Panc1 (cell line): ENCODE results near the gene AMBRA1. TPM values are rescaled to one million over a fixed set of nuclear protein-coding genes. Genes with fewer than 3 reads are reported as not detected.

Experiments used
- ATAC-seq: fragments of 200-7000 bp; cut with Tn5 transposase; 2 replicates; pipeline ENCODE4 v1.9.1; 2020; ENCODE audit warnings: mild to moderate bottlenecking, moderate library complexity
- BruUV-seq: library from RNA; stranded (reverse); fragments of 400-500 nt; replicated peaks from 2 replicates; lab custom pipeline; 2021; lab: Mats Ljungman, UMichigan
- CTCF ChIA-PET: fragments of 300-600 bp; sonication (Branson Sonifier 250); formaldehyde crosslinking; loops from one replicate; lab custom pipeline; 2022; ENCODE audit warnings: antibody characterized with exemption; lab: Charles Lee
- POLR2A ChIA-PET: fragments of 300-600 bp; sonication (Branson Sonifier 250); formaldehyde crosslinking; loops from one replicate; lab custom pipeline; 2022; ENCODE audit warnings: antibody characterized with exemption; lab: Charles Lee
- DNase-seq: peaks from one replicate; pipeline ENCODE4 v3.0.0-alpha.2; 2010; ENCODE audit warnings: low read depth, low spot score
- H3K27ac ChIP-seq: 2 replicates; pipeline ENCODE4 v1.5.1; 2011; ENCODE audit warnings: mild to moderate bottlenecking, low read length, inconsistent platforms
- H3K27me3 ChIP-seq: fragments of 200-500 bp; sonication (Bioruptor generic); 2 replicates; pipeline ENCODE4 v1.6.0; 2014; ENCODE audit warnings: low read length, inconsistent platforms; ENCODE audit not compliant: control insufficient read depth, insufficient read depth
- H3K36me3 ChIP-seq: fragments of 200-500 bp; sonication (Bioruptor generic); 2 replicates; pipeline ENCODE4 v1.5.1; 2014; ENCODE audit warnings: inconsistent platforms, mild to moderate bottlenecking, low read length, moderate library complexity; ENCODE audit not compliant: control insufficient read depth, insufficient read depth
- H3K4me1 ChIP-seq: 2 replicates; pipeline ENCODE4 v1.5.1; 2011; ENCODE audit warnings: inconsistent platforms, mild to moderate bottlenecking, low read length, moderate library complexity; ENCODE audit not compliant: control insufficient read depth, insufficient read depth
- H3K4me3 ChIP-seq, 2 experiments: 2 replicates each; pipeline ENCODE4 v1.5.1; 2011 to 2012; ENCODE audit warnings: low read depth in 2 of 2, low read length in 2 of 2, mild to moderate bottlenecking in 2 of 2, inconsistent platforms in 1 of 2, moderate library complexity in 1 of 2
- H3K9me3 ChIP-seq: fragments of 200-500 bp; sonication (Bioruptor generic); 2 replicates; pipeline ENCODE4 v1.5.1; 2014; ENCODE audit warnings: low read depth, mild to moderate bottlenecking, inconsistent platforms, low read length, moderate library complexity; ENCODE audit not compliant: control insufficient read depth, insufficient read depth
- POLR2AphosphoS5 ChIP-seq: IDR thresholded peaks from 2 replicates; pipeline ENCODE4 v1.6.1; 2012; ENCODE audit warnings: mild to moderate bottlenecking, low read depth, low read length, moderate library complexity
- SIN3A ChIP-seq: IDR thresholded peaks from 2 replicates; pipeline ENCODE4 v1.6.1; 2012; ENCODE audit warnings: low read depth, mild to moderate bottlenecking, low read length, moderate library complexity, borderline replicate concordance; ENCODE audit not compliant: insufficient read depth
- TCF7L2 ChIP-seq: IDR thresholded peaks from 2 replicates; pipeline ENCODE4 v1.6.1; 2011; ENCODE audit warnings: mild to moderate bottlenecking, low read depth, low read length, inconsistent platforms
- in situ Hi-C: cut with HindIII; loops from 2 replicates; pipeline ENCODE4 v1.10.0; 2016; ENCODE audit warnings: low sequenced_read_pairs, low pct_unique_long_range_greater_than_20kb
- intact Hi-C: fragments of 100-400 bp; cut with micrococcal nuclease; formaldehyde crosslinking; loops from one replicate; pipeline ENCODE4 v1.10.0; 2022; ENCODE audit not compliant: unreplicated experiment
- total RNA-seq: library from RNA; stranded (reverse); gene quantifications from one replicate; pipeline ENCODE4 v1.2.1, GENCODE V29; 2021; ENCODE audit not compliant: unreplicated experiment
- TF ChIP-seq, protein P1 (sequence below): fragments of 450-650 bp; IDR thresholded peaks from 2 replicates; pipeline ENCODE4 v1.5.1; 2017; ENCODE audit warnings: mild to moderate bottlenecking
- TF ChIP-seq, protein P2 (sequence below), 2 experiments: IDR thresholded peaks; 2 replicates each; pipeline ENCODE4 v1.6.1; 2011 to 2012; ENCODE audit warnings: low read depth in 2 of 2, control low read depth in 1 of 2, low read length in 1 of 2, mild to moderate bottlenecking in 1 of 2, moderate library complexity in 1 of 2; ENCODE audit not compliant: insufficient read depth in 1 of 2

AMBRA1 gene
- total RNA-seq, 1 experiment from 2014 or later, result 40.0 TPM

DNA sequence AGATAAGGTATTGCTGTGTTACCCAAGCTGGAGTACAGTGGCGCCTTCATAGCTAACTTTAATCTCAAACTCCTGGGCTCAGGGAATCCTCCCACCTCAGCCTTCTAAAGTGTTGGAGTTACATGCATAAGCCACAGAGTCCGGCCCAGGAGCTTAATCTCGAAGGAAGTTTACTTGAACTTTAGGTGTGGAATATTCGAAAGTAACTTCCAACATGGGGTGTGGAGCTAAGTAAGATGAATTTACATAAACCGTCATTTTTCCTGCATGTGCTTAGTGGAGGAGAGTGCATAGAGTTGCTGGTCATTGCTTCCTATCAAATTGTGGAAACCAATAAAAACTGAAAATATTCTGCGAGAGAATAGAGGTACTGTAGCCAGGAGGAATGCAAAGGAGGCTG, 25.0 kb upstream of the AMBRA1 start:
- peak overlapping the region; percentile 96 for H3K27ac ChIP-seq
- H3K27me3 ChIP-seq, result no peaks in the 10 kb centered on the region
- ATAC-seq (no peak), DNase-seq (no peak)
- H3K36me3 ChIP-seq, result no peaks in the 10 kb centered on the region; the same call in 1 of the 2 replicates
- ChIA-PET POLR2A (interaction anchor here (0.6 kb wide), 3 partner anchors 28 to 64 kb away, joined by 3 to 14 read pairs (median 3); no protein-coding TSS in a partner anchor), CTCF (no interaction called here)
- peak overlapping the region; percentile 88 to 94 for H3K4me3 ChIP-seq
- intact Hi-C loops (loop anchor here (5.0 kb wide), 1 partner anchor 67 kb away; no protein-coding TSS in a partner anchor), in situ Hi-C loops (no loop called here)
- peaks cover 19% of the 10 kb centered on the region for H3K4me1 ChIP-seq
- TSS peak; percentile 87 for BruUV-seq
- H3K9me3 ChIP-seq, result no peaks in the 10 kb centered on the region
- no peak for TF ChIP-seq TCF7L2
- TF ChIP-seq SIN3A, result no peak
- TF ChIP-seq, protein P1, sequence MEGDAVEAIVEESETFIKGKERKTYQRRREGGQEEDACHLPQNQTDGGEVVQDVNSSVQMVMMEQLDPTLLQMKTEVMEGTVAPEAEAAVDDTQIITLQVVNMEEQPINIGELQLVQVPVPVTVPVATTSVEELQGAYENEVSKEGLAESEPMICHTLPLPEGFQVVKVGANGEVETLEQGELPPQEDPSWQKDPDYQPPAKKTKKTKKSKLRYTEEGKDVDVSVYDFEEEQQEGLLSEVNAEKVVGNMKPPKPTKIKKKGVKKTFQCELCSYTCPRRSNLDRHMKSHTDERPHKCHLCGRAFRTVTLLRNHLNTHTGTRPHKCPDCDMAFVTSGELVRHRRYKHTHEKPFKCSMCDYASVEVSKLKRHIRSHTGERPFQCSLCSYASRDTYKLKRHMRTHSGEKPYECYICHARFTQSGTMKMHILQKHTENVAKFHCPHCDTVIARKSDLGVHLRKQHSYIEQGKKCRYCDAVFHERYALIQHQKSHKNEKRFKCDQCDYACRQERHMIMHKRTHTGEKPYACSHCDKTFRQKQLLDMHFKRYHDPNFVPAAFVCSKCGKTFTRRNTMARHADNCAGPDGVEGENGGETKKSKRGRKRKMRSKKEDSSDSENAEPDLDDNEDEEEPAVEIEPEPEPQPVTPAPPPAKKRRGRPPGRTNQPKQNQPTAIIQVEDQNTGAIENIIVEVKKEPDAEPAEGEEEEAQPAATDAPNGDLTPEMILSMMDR, result no peak
- TF ChIP-seq, protein P2, sequence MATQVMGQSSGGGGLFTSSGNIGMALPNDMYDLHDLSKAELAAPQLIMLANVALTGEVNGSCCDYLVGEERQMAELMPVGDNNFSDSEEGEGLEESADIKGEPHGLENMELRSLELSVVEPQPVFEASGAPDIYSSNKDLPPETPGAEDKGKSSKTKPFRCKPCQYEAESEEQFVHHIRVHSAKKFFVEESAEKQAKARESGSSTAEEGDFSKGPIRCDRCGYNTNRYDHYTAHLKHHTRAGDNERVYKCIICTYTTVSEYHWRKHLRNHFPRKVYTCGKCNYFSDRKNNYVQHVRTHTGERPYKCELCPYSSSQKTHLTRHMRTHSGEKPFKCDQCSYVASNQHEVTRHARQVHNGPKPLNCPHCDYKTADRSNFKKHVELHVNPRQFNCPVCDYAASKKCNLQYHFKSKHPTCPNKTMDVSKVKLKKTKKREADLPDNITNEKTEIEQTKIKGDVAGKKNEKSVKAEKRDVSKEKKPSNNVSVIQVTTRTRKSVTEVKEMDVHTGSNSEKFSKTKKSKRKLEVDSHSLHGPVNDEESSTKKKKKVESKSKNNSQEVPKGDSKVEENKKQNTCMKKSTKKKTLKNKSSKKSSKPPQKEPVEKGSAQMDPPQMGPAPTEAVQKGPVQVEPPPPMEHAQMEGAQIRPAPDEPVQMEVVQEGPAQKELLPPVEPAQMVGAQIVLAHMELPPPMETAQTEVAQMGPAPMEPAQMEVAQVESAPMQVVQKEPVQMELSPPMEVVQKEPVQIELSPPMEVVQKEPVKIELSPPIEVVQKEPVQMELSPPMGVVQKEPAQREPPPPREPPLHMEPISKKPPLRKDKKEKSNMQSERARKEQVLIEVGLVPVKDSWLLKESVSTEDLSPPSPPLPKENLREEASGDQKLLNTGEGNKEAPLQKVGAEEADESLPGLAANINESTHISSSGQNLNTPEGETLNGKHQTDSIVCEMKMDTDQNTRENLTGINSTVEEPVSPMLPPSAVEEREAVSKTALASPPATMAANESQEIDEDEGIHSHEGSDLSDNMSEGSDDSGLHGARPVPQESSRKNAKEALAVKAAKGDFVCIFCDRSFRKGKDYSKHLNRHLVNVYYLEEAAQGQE (IDR thresholded peaks at IDR 0.05; ENCODE audit: insufficient read depth in 1 of 2, low read depth in 2 of 2, low read length in 1 of 2), result no peak

DNA sequence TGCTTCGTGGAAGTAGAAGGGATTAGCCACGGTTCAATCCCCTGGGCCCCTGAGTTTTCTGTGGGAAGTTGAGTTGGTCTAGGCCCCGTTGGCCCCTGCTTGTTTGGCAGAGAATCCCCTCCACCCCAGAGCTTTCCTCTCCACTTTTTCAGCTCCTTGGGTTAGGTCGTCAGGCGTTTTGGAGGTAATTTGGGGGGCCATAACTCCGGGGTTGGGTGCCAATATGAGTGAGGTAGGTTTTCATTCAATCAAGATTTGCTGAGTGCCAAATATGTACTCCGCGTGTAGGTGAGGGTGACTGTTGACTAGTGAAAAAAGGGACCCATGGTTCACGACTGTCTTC, 24.1 kb upstream of the AMBRA1 start:
- H3K27me3 ChIP-seq, result no peaks in the 10 kb centered on the region
- intact Hi-C loops, result loop anchor here (5.0 kb wide), 1 partner anchor 66 kb away; no protein-coding TSS in a partner anchor
- in situ Hi-C loops, result no loop called here
- ATAC-seq (no peak), DNase-seq (no peak)
- peaks cover 19% of the 10 kb centered on the region for H3K4me1 ChIP-seq
- H3K4me3 ChIP-seq, result peak overlapping the region; percentile 88 to 94
- H3K27ac ChIP-seq, result peak overlapping the region; percentile 96
- CTCF ChIA-PET, result no interaction called here
- no peaks in the 10 kb centered on the region for H3K9me3 ChIP-seq
- POLR2A ChIA-PET, result interaction anchor here (0.6 to 1.3 kb wide), 4 partner anchors 10 to 56 kb away, joined by 3 to 8 read pairs (median 5); no protein-coding TSS in a partner anchor
- no TSS peak for BruUV-seq
- no peak for TF ChIP-seq TCF7L2
- TF ChIP-seq SIN3A, result no peak
- TF ChIP-seq, protein P2 (IDR thresholded peaks at IDR 0.05; ENCODE audit: insufficient read depth in 1 of 2, low read depth in 2 of 2, low read length in 1 of 2), result no peak
- TF ChIP-seq POLR2AphosphoS5, result no peak
- TF ChIP-seq, protein P1, result no peak
- no peaks in the 10 kb centered on the region; the same call in 1 of the 2 replicates for H3K36me3 ChIP-seq
